HCEC 1CT (cell line): ENCODE measurements around the gene TMEM245.

ENCODE experiments used
- DNase-seq: peaks from one replicate; pipeline ENCODE4 v3.0.0-alpha.2; 2017

The TMEM245 gene

DNA sequence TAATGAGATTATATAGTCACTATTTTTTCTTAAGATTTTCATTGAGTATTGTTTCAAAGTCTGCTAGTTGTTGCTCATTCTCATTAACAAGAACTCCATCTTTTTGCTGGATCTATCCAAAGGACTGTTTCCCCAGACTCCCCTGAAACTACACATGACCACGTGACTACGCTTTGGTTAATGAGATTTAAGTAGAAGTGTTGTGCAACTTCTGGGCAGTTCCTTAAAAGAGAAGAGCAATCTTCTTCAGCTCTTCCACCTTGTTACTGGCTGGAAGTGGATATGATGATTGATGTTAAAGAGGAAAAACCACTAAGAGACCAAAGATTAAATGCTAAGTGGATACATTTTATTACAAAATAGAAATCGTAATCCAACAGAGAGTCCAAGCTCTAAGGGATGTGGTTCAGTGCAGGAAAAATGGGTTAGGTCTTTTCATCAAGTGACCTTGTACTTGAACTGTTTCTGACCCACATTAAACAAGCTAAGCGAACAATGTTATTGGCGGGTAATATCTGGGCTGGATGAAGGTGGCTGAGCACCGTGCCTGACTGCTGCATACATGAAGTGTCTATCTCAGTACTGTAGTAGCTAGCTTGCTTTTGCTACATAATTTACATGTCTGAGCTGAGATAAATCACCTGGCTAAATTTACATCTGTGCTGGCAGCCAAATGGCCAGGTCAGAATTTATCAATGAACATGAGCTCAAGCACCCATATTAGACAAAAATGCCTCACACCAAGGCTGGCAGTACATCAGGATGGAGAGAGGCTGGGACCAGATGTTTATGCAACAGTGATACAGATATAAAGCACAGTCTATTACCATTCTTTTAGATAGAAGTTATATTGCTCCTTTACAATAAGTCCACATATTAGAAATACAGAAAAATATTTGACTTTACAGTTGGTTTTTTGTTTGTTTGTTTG lies 98.9 kb downstream of the TMEM245 start:
- DNase-seq: no peak

DNA sequence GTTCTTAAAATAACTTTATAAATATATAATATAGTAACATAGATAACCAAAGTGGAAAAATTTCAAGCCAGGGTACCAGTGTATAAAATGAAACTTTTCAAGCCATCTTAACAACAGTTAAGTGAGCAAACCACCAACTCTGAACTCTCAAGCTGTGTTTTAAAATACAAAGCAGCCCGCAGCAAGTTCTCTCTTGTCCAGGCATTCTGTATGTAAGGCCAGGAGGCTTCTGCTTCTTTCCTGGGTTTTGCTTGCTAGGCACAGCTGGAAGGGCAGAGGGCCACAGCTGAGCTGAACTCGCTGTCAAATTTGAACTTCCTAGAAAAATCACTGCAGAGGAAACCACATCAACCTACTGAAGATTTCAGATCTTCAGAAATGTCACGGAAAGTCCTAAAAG lies 99.6 kb downstream of the TMEM245 start:
- no peak for DNase-seq

DNA sequence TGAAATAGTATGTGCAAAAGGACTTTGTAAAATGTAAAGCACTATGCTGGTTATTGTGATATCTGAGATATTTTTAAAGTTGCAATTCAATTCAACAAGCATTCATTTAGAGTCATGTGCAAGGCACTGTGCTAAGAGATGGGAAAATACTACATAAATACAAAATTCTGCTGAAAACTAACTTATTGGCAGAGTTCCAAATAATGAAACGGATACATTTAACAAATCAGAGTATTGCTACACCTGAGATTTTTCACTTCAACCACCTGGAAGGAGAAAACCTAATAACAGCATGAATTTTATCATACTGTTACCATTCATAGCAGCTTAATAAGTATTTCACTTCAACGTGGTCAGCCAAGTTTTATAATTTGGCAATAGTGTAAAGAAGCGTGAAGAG lies 100.3 kb downstream of the TMEM245 start:
- no peak for DNase-seq

DNA sequence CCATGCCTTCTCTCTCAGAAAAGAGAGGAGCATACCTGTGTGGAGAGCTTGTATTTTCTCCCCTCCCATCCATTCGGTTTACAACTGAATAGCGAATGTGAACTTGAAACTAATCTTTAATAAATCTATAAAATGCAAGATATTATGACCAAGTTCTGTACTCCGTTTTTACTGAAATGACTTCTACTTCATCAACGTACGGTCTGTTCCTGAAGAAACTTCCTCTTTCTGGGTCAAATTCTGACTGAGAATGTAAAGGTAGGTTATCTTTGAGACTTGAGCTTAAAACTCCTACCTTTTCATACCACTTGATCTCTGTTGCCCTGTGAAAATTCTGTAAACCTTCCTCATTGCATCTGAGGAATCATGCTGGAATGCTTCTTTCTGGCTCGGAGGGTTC lies 102.3 kb downstream of the TMEM245 start:
- DNase-seq: no peak

- no peak for DNase-seq
These were observed 102.7 kb downstream of the TMEM245 start for GRCh38 chr9:109017061-109017460.

DNA sequence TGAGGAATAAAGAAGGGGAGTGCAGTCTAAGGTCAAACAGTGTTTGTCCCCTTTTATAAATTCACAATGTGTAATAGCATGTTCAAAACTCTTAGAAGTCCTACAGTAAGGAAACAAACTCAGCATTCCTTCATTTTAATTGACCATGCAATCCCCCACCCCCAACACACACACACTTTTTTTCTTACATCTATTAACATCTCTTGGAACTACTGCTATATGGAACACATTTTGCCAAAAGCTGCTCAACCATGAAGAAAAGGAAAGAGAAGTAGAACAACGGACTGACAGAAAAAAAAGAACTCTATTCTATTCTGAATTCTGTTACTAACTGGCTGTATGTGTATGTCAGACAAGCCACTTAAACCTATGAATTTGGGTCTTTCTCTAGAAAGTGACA lies 103.6 kb downstream of the TMEM245 start:
- no peak for DNase-seq

DNA sequence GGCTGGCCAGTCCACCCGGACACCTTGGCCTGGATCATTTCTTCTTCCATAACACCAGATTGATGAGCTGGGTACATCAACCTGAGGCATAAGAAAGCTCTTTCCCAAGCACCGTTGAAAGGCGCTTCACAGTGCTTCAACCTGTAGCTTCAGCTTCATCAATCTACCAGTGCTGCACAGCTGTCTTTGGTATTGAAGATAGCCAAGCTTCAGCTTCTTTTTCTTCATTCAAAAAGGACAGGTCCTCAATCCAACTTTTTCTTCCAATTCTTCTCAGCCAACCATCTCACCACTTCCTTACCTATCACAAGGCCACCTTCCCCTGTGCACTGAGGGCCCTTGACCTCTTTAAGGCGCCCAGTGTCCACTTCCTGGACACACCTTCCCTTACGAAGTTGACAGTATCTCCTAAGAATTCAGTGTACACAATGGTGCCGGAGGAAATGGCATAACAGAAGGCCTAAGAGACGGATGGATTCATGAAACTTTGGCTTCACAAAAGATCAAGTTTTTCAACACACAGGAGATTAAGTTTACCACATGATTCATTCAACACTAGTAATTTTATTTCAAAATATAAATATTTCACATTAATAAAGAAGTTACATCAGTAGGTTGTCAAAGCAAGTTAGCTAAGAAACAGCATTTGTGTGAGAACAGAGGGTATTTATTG lies 105.0 kb downstream of the TMEM245 start:
- DNase-seq: no peak

GRCh38 chr9:109013679-109014607 lies 105.8 kb downstream of the TMEM245 start:
- peak; percentile 62 for DNase-seq

DNA sequence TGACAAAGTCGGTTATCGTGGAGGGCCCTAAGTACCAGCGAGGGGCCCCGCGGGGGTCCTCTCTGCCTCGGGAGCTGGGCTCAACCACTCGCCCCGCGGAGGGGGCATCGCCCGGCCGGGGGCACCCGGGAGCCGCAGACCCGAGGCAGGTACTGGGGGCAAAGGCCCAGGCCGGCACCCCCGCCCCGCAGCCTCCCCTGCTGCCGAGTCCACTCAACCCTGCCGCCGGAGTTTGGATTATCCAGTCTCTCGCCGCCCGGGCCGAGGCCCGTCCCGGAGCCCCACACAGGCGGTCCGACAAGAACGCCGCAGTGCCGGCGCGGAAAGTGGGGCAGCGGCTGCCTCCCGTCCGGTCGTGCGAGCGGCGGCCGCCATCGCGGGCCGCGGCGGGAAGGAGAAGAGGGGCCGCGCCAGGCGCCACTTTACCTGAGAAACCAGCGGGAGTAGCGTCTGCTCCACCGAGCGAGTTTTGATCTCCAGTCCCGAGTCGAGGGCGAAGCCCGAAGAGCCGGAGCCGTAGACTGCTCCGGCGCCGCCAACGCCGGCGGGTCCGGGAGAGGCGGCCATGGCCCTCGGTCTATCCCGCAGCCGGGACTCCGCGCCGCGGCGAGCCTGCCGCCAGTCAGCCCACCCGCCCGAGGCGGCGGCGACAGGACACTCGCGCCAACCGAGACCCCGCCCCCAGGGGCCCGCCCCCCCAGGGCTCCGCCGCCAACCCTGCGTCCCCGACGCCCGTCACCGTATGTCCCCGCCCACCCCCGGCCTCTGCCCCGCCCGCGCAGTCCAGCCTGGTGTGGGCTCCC lies 106.7 kb downstream of the TMEM245 start, which contains the start of gene CTNNAL1:
CTNNAL1 (minus strand) TSS at position 624 of the 803 bp plus-strand sequence; CDS start at position 567, 57 bp downstream.
- peak; percentile 85 for DNase-seq

DNA sequence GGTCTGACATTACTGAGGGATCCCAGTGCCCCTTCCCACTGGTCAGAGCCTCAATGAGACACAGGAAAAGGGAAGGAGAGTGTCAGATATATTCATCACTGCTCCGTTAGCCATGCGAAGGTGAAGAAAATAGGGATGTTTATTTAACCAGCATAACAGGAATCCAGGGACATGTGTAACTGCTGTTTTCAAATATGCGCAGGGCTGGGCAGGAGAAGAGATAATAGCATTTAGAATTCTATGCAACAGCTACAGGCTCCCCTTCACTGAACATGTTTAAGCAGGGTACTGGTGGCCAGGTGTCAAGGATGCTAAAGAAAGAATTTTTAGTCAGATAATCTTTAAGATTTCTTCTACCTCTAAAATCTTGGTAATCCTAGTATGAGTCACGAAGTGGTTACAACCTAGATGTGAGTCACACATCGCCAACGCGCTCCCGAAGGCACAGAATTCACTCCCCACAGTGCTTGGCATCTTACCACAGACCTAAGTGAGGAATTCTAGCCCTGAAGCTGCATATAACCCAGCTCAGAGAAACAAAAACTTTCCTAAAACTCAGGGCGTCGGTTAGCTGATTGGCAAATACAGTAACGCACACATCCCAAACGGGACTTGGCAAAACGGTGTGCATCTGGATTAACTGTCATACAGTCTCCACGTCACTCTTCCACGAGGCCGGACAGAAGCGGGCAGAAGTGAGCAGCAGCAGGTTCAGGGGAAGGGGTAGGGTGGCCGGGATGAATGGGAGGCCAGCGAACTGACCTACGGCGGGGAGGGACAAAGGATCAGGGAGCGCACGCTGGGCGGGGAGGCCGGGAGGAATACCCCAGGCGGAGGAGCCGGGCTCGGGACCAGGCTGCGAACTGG lies 107.5 kb downstream of the TMEM245 start:
- DNase-seq: peak; percentile 91

DNA sequence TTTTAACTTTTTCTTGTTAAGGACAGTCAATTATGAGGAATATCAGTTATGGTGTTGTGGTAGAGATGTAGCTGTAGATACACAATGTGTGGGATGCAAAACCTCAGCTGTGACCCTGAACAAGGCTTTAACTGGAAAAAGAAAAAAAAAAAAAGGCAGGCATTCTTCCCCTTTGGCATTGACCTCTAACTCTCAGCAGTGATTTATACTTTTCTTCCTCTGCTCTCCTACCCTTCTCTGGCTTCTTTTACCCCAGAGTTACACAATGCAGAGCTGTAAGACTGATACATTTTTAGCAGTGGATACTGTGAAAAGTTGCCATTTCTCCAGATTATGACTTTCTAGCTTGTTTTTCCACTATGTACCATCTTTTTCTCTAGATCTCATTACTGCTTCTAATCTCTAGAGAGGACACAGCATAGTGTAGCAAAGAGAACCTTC lies 108.5 kb downstream of the TMEM245 start:
- peak; percentile 25 for DNase-seq

DNA sequence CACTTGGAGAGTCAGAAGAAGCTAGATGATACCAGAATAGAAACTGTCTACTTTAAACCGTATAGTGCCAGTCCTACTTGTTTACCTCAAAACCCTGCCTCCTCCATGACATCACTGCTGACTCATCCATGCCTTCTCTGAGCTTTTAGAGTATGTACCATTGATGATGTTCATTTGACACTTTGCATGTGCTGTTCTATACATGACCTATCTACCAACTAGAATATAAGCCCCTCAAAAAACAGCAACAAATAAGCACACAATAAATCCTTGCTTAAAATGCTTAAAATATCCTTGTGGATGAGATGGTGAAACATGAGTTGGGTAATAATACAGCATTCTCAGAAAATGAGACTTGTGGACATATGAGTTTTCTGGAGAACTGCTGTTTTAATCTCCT lies 109.0 kb downstream of the TMEM245 start:
- peak; percentile 77 for DNase-seq

DNA sequence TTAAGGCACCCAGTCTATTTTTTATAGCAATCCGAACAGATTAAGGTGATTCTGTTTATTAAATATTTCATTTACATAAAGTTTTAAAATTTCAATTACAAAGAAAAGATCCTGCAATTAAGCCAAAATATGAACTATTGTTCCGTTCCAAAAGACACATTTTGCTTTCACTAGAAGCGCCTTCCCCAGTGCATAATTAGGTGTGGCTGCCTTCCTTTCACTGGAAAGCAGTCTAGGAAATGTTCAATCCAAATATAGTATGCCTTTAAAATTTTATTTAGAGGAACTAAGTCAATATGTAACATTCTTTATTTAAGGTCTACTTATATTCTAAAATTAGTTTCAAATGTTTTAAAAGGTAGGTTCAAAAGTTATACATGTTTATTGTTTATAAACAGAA lies 114.1 kb downstream of the TMEM245 start:
- no peak for DNase-seq

DNA sequence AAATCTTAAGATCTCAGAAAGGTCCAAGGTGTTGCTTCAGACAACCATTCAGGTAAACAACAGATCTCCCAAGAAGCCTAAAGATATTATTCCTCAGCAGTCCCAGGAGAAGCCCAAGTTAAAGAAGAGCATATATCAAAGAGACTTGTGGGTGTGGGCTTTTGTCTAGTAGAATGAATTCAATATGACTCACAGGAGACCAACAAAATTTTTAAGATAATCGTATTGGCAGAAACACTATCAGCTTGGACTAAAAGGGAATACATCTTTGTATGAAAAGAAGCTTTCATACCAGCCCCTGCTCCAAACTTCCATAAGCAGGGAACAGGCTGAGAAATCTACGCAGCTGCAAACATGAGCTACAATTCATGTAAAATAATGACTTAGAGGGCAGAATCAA lies 116.6 kb downstream of the TMEM245 start:
- no peak for DNase-seq

DNA sequence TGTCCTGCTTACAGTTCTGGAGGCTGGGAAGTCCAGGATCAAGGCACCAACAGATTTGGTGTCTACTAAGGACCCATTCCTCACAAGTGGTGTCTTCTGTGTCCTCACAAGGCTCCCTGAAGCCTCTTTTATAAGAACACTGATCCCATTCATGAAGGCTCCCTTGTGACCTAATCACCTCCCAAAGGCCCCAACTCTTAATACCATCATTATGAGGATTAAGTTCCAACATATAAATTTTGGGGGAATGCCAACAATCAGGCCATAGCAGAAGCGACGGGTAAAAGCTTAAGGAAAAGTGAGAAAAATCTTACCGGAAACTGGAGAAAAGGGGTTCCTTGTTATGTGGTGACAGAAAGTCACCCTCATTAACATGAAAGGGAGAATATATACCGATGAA lies 117.6 kb downstream of the TMEM245 start:
- no peak for DNase-seq

DNA sequence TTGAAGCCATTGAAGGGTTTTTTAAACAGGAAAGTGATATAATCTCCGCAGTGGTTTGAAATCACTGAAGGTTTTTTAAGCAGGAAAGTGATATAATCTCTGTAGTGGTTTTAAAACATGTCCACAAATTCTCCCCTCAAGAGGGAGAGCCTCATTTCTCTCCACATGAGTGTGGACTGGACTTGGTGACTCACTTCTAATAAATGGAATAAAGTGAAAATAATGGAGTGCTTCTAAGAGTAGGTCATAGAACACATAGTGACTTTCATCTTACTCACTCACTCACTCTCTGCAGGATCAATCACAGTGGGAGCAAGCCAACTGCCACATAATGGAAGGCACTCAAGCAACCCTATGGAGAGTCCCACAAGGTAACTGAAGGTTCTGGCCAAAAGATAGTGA lies 118.5 kb downstream of the TMEM245 start:
- peak; percentile 92 for DNase-seq

- no peak for DNase-seq
These were observed 122.6 kb downstream of the TMEM245 start for GRCh38 chr9:108997112-108997511.

DNA sequence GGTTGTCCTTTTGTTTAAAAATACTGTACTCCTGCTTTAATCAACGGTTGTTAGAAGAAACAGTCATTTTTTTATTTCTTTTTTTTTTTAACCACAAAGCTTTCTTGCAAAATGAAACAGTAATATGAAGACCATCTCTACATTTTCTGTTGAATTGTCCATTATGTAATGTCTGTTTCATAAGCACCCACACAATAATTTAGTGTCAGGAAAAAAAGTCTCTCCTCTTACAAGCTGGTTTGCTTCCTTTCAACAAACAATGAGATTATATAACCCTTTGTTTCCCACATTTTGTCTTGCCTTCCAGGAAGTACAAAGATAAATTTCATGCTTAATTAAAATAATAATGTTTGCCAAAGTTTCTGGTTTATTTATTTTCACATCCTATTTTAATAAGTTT lies 123.1 kb downstream of the TMEM245 start:
- DNase-seq: no peak

DNA sequence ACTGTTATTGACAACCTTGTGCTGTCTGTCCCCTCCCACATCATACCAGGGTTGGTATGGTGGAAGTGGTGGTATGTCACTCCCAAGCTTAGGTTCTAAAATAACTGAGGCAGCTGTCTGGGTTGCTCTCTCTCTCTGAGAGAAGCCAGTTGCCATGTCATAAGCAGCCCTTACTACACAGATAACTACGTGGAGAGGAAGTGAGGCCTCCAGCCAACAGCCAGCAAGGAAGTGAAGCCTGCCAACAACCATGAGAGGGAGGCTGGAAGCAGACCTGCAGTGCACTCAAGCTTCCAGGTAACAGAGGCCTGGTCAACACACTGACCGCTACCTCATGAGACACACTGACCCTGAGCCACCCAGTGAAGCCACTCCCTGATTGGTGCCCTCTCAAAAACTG lies 125.1 kb downstream of the TMEM245 start:
- peak; percentile 31 for DNase-seq

DNA sequence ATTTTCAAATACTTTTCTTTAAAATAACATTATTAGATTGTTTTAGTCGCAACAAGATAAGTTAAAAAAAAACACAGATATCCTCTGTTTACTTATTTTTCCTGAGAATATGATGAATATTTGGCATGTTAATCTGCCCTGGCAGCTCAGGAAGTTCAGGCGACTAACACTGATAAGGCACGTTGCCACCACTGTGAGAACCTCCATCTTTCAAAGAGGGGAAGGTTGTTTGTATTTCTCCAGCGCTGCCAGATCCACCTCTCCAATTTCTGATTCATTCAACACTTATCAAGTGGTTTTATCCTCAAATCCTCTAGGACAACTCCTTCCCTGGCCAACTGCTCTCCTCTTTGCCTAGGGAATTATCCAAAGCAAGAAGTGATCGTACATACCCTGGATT lies 128.3 kb downstream of the TMEM245 start:
- no peak for DNase-seq

- DNase-seq: no peak
These were observed 135.9 kb downstream of the TMEM245 start for GRCh38 chr9:108983885-108984284.
